NCI-H146 (cell line): ENCODE measurements around the gene P3H1.

Source experiments
- DNase-seq: peaks from one replicate; lab custom pipeline; 2025; lab: John Stamatoyannopoulos, UW

The P3H1 gene

DNA sequence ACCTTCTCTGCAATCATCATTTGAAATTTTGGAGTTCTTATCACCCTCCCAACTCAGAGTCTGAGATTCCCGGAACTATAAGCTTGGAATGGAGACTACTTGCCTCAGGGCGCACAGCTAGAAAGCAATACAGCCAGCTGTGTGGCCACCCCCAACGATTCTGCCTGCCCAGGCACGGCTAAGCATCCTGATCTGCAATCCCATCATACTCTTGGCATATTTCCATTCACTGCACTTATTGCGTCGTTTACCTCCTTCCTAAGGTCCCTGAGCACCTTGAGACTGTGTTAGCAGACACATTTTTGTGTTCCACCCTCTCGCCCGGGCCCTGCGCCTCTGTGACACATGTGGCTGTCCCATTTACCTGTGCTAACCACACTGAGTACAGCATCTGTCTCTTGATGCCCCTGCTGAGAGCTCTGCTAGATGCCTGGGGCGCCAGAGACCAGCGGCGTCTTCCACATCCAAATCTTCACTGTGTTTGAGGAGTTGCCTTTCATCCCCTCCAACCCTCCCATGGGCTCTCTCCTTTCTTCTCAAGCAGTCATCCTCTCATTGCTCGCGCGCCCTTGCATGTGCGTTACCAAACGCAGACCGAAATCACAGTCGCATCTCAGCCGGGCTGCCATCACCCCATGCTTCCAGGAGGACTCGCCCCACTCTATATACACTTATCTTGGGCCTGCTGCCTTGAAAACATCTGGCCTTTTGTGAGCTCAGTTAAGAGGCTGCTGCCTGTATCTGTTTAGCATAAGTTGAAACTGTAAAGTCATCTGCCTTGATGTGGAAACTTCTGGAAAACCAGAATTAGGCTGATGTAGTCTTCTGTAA is 23.3 kb downstream of the P3H1 start:
- no peak for DNase-seq

DNA sequence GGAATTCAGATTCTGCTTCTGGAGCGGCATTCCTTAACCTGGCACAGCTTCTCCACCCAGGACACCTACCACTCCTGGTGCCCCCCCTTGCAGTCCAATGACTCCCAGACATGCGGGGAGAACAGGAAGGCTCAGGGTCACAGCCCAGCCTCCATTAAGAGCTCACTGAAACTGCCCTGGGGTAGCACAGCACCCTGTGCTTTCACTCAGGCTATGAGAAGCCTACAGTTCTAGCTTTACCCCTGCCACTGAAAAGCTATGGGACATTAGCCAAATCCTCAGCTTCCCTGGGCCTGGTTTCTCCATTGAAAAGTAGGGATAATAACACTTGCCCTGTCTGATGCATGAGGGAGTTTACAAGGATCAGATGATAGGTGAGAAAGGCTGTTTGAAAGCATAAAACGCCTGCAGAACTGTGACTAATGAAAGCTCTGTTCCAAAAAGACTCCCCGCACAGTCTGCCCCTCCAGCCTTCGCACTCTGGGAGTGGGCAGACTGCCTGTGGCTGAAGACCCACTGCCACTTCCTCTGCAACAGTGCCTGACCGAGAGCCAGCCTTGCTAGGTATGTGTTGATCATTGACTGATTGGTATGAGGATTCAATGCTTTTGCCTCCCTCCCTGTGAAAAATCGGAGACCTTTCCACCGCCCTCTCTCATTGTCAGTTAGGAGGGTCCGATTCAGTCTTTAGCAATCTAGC is 24.1 kb downstream of the P3H1 start:
- no peak for DNase-seq

GRCh38 chr1:42742141-42742540 is 24.7 kb downstream of the P3H1 start:
- DNase-seq = no peak

- DNase-seq = no peak
Observed at GRCh38 chr1:42741706-42742105, 25.1 kb downstream of the P3H1 start.

- no peak for DNase-seq
Observed at GRCh38 chr1:42740851-42741580, 25.8 kb downstream of the P3H1 start.

DNA sequence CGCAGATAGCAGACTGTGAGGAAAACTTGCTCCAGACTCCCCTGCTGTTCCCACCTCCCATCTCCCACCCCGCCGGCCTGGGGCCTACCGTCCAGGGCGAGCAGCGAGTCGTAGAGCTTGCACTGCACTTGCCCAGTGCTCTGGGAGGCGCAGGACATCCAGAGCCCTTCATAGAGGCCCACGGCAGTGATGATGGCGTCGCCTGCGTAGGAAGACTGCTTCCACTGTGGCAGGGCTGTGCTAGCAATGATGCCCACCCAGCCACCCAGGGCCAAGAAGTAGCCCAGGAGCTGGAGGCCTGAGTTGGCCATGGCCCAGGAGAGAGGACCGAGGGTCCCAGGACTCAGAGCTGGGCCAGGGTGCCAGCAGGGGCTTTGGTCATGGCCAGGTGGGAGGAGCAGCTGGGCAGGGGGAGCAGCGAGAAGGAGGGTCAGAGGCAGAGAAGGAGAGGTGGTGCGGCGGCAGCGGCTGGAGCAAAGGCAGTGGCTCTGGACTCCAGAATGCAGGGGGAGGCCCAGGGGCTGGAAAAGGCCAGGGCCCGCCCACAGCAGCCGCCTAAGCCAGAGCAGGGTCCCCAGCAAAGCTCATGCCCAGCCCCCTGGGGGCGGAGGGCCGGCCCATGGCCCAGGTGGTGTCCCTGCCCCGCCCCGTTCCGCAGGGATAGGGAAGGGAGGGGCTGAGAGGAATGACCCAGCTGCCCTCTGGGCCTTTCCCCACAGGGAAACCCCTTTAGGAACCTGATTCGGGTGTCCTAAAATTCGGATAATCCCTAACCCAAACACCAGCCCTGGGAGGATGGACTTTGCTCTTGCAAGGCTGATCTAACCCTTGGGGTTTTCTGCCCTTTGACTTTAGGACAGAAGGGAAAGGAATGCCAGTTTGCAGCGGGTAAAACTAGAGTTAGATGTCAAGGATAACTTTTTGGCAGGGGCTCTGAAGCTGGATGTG is 26.8 kb downstream of the P3H1 start, which contains the start of gene CLDN19:
CLDN19 (minus strand) TSS at position 484 of the 948 bp plus-strand sequence; CDS start at position 311, 173 bp downstream.
- no peak for DNase-seq

- DNase-seq = no peak
Observed at GRCh38 chr1:42738678-42739226, 28.1 kb downstream of the P3H1 start.

DNA sequence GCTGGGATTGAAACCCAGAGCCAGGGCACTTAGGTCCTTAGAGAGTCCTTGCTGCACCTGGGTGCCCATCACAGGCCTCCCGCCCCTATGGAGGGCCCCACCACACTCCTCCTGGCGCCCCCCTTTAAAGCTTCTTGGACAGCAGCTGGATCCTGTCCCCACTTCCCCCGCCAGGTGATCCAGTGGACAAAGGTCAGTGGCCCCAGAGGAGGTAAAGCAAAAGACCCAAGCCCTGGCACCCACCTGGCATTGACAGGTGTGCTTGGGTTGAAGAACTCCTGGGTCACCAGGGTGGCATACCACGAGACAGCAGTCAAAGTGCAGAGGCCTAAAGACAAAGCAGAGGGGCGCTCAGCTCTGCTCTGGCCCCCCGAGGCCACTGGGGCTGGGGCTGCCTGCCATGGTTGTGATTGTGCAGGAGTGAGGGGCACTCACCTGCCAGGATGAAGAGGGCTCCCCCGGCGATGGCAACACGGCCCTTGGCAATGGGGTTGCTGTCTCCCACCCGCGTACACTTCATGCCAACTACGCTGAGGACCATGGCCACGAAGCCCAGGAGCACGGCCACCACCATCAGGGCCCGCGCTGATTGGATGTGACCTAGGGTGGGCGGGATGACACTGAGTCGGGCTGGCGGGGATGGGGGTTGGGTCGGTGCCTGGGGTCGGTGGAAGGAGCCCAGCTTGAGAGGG is 28.7 kb downstream of the P3H1 start:
- DNase-seq = no peak

DNA sequence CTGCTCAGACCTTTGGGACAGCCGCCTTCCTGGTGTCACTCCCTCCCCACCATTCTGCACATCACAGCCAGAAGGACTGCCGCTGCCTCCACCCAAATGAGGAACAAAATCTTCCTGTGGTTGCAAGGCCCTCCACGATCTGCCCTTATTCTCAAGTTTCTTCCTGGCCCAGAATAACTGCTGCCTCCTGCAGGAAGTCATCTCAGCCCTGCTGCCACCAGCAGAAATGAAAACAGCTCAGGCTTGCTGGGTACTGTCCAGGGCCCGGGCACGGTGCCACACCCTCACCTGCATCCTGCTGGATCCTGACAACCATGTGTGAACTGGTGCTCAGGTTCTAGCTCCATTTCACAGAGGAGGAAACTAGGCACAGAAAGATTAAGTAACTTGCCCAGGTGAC is 29.6 kb downstream of the P3H1 start:
- no peak for DNase-seq

DNA sequence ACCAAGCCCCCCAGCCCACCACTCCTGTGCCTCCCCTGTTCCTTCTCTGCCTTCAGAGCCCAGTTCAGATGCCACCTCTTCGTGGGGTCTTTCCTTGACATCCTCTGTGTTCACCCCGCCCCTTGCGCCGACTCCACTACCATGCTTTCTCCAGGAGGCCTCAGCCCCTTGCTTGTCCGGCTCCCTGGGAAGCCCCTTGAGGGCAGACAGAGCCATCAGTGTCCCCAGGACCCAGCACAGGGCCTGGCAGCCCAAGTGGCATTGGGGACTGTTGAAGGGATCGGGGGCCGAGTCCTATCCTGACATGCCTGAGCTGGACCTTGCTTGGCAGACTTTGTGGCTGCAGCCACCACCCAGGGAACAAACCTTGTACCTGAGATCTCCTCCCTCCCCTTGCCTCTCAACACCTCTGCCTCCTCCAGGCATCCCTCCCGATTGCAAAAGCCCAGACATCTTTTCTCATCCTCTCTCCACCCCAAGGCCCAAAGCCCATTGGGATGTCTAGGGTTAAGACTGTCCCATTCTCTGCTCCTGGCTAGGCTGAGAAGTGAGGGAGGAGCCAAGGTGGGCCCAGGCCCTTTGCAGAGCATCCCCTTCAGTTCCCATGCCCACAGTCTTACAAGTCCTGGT is 30.1 kb downstream of the P3H1 start:
- no peak for DNase-seq

GRCh38 chr1:42736152-42736551 is 30.7 kb downstream of the P3H1 start:
- no peak for DNase-seq

DNA sequence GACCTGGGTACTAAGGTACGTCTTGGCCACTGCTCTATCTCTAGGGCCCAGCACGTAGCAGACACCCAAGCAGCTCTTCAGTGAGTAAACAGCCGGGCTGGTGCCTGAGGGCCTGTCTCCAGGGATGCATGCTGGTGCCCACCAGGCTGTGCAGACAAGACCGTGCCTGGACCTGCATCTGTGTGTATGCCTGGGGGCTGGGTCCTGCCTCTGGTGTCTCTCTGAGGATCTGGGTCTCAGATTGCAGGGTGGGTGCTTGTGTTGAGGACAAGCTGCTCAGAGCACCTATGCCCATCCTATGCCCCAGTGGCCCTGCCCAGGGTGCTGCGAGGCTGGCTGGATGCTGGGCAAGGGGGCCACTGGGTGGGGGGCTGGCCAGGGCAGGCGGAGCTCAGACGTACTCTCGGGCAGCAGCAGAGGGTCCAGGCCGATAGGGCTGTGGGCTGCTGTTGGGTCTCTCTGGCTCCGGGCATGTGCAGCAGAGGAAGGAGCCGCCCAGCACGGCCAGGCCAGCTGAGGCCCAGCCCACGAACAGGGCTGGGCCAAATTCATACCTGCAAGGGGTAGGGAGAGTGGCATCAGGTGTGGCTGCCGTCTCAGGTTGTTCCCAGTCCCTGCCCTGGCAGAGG is 31.2 kb downstream of the P3H1 start:
- DNase-seq = no peak

GRCh38 chr1:42735056-42735455 is 31.8 kb downstream of the P3H1 start:
- no peak for DNase-seq

GRCh38 chr1:42734201-42735035 is 32.4 kb downstream of the P3H1 start:
- no peak for DNase-seq

DNA sequence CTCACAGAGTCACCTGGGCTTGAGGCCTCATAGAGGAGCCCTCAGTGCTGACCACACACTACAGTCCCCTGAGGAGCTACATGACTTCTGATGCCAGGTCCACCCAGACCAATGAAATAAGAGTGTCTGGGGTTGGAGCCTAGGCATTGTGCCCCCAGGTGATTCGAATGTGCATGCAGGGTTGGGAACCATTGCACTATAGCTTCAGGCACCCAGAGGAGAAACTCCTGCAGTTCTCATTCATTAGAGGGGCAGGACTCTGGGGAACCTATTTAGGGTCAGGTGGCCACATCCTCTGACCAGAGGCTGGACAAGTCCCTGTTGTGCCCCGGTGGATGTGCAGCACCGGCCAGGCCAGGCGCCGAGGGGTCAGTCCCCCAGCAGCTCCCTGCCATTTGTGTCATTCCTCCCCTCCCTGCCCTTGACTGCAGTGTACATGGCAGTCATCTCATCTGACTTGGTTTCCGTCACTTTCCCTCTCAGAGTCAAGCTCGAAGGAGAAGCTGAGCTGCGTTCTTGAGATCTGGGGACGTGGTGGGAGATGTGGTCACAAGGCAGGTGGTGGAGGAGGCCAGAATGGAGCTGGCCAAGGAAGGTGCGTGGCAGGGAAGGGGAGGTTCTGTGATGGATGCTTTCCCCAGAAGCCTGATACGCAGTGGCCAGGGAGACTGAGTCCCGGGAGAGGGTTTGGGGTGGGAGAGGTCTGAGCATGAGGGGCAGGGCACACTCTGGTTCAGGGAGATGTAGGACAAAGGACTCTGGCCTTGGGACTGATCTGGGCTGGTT is 33.2 kb downstream of the P3H1 start:
- no peak for DNase-seq

GRCh38 chr1:42732126-42732680 is 34.6 kb downstream of the P3H1 start:
- DNase-seq = no peak

GRCh38 chr1:42731585-42731984 is 35.2 kb downstream of the P3H1 start:
- DNase-seq = no peak

- no peak for DNase-seq
Observed at GRCh38 chr1:42730988-42731387, 35.8 kb downstream of the P3H1 start.
